ENCODE results near the gene MRPL9. TPM values are rescaled to one million over a fixed set of nuclear protein-coding genes. Genes with fewer than 3 reads are reported as not detected.

Gene MRPL9
- total and polyA plus RNA-seq, 10 of the 15 experiments (the other 5 are each of a cell fraction or from before 2014, with no cell fraction given) = 35.7 to 161 (median 110) TPM

GRCh38 chr1:151790071-151790939, 27.0 kb upstream of the MRPL9 start, which contains the start of gene TDRKH (continued):
- TF ChIP-seq CEBPB (IDR thresholded peaks at IDR 0.05; ENCODE audit: borderline replicate concordance in 1 of 2, low read depth in 2 of 2, low read length in 2 of 2) (no peak), TCF3 (IDR thresholded peaks at IDR 0.05; ENCODE audit: borderline replicate concordance, insufficient read depth, low read depth, low read length) (no peak; the same call in 1 of the 2 replicates), ZBTB11 (CRISPR knock-in tag; IDR thresholded peaks at IDR 0.05) (no peak), HDAC6 (IDR thresholded peaks at IDR 0.05; ENCODE audit: unreplicated experiment) (no peak), NFXL1 (IDR thresholded peaks at IDR 0.05; ENCODE audit: borderline replicate concordance) (no peak), SUZ12 (IDR thresholded peaks at IDR 0.05; ENCODE audit: unreplicated experiment) (no peak), RELA (IDR thresholded peaks at IDR 0.05; ENCODE audit: borderline replicate concordance, partially characterized antibody) (peak; percentile 65), RBBP5 (conservative IDR thresholded peaks at IDR 0.05) (no peak), E2F4 (IDR thresholded peaks at IDR 0.05; ENCODE audit: low read depth, low read length) (0 out of 2 replicates have a peak, but pooled peaks have one; percentile 15), CHD4 (IDR thresholded peaks at IDR 0.05) (no peak), CREB1 (IDR thresholded peaks at IDR 0.05; ENCODE audit: low read depth) (peak; percentile 40), IKZF2 (IDR thresholded peaks at IDR 0.05) (peak in 1 of 2 experiments; percentile 17; a peak in 1 of 4 replicates), IRF5 (IDR thresholded peaks at IDR 0.05; ENCODE audit: borderline replicate concordance) (no peak), CBX5 (IDR thresholded peaks at IDR 0.05; ENCODE audit: low read depth) (0 out of 2 replicates have a peak, but pooled peaks have one; percentile 15), POLR2A (IDR thresholded peaks at IDR 0.05; ENCODE audit: low read depth, low read length) (peak; percentile 88), BRCA1 (IDR thresholded peaks at IDR 0.05; ENCODE audit: low read depth, low read length) (no peak), MXI1 (IDR thresholded peaks at IDR 0.05; ENCODE audit: low read depth, low read length) (peak; percentile 44; the same call in 1 of the 2 replicates), EED (IDR thresholded peaks at IDR 0.05; ENCODE audit: low read depth) (no peak; the same call in 1 of the 2 replicates), PAX8 (IDR thresholded peaks at IDR 0.05) (no peak), LARP7 (IDR thresholded peaks at IDR 0.05) (no peak; the same call in 1 of the 2 replicates), KAT2A (conservative IDR thresholded peaks at IDR 0.05; ENCODE audit: control insufficient read depth, low read depth, low read length) (no peak)

Data from GM12878 (cell line).